Airway epithelial cell (primary cell): ENCODE measurements around the gene PZP. TPM values are rescaled to one million over a fixed set of nuclear protein-coding genes. Genes with fewer than 3 reads are reported as not detected.

Experiments
- total RNA-seq: library from RNA; depleted of rRNA; stranded (reverse); fragments of >200 nt; gene quantifications from 2 replicates; pipeline ENCODE4 v1.2.3, GENCODE V29; 2015

Gene PZP
- not detected in 2 replicates for total RNA-seq

DNA sequence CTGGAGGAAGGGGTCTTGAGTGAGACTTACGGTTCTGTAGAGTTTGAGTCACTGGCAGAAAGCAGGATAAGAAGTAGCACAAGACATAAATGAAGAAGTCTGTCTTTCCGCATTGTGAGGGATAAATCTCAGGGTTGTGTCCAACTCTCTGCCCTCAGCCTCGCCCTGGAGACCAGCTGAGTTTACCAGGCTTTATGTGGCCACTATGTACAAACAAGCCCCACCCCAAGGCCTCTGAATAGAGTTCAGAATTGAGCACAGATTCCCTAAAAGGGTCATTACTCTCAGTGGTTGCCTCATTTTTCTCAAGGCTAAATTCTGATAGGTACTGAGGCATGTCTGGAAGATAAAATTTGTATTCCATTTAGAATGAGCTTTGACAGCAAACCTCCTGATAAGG lies at the start of gene PZP:
PZP (minus strand) TSS at position 167 of the 400 bp plus-strand sequence; CDS start at position 113, 54 bp downstream.

DNA sequence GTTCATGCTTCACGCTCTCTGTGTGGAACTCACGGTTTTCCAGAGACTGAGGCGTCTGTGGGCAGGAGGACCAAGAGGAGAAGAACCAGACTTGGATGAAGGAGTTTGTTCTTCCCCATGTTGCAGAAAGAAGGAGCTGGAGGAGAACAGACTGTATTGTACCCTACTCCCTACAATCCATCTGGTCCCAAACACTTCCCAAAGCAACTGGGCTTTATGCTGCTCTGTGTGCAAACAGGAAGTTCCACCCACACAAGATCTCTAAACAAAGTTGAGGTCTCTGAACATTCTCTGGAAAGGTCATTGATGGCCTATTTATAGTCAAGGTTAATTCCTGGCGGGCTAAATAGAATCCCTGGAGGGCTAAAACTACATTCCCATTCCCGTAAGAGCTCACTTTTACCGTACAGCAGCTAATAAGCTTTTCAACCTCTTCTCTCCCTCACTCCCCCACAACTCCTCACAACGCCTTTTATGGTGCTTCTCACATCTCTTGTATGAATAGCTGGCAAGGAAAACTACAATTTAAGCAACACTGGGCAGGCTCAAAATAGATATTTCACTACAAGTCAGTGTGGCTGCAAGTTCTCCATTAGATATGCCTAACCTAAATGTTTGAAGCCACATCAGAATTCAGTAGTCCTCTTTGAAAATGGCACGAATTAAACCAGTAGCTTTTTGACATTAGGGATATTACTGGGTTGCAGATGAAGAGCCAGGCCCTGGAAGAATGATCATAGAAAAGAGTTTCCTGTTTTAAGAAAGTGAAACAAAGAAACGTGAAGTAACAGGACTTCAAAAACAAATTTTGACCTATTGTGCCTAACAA lies 92.2 kb downstream of the PZP start, which contains the start of gene A2M:
A2M (minus strand) TSS at position 189 of the 829 bp plus-strand sequence; CDS start at position 119, 70 bp downstream.

Other genes with a start within 250 kb of the PZP start
- 0.28 TPM in 1 of 2 replicates, not detected in the other for gene KLRG1, start 218.8 kb downstream of the PZP start, total RNA-seq
- not detected in 2 replicates for gene A2M, start 92.5 kb downstream of the PZP start, total RNA-seq